ENCODE results near the gene IL1R1.

Gene IL1R1

GRCh38 chr2:102204638-102205037 is 62.1 kb downstream of the IL1R1 start:
- TF ChIP-seq POLR2A (IDR thresholded peaks at IDR 0.05; ENCODE audit: low read depth, low read length), result no peak
- FAIRE-seq, result no peak
- no peak for DNase-seq (ENCODE audit: insufficient read length, low spot score)

GRCh38 chr2:102206666-102207341 is 64.3 kb downstream of the IL1R1 start:
- TF ChIP-seq POLR2A (IDR thresholded peaks at IDR 0.05; ENCODE audit: low read depth, low read length), result no peak
- no peak for FAIRE-seq

GRCh38 chr2:102208774-102209173 is 66.2 kb downstream of the IL1R1 start:
- DNase-seq (ENCODE audit: insufficient read length, low spot score) (no peak), FAIRE-seq (no peak)
- no peak for TF ChIP-seq POLR2A (IDR thresholded peaks at IDR 0.05; ENCODE audit: low read depth, low read length)

More at GRCh38 chr2:102206666-102207341, 64.3 kb downstream of the IL1R1 start:
- no peak for DNase-seq (ENCODE audit: insufficient read length, low spot score)

- DNase-seq (ENCODE audit: insufficient read length, low spot score) (no peak), FAIRE-seq (no peak)
Observed at GRCh38 chr2:102209474-102209873, 66.9 kb downstream of the IL1R1 start.

GRCh38 chr2:102217032-102217431 is 74.5 kb downstream of the IL1R1 start:
- DNase-seq (ENCODE audit: insufficient read length, low spot score) (no peak), FAIRE-seq (no peak)
- TF ChIP-seq POLR2A (IDR thresholded peaks at IDR 0.05; ENCODE audit: low read depth, low read length), result no peak

More at GRCh38 chr2:102209474-102209873, 66.9 kb downstream of the IL1R1 start:
- TF ChIP-seq POLR2A (IDR thresholded peaks at IDR 0.05; ENCODE audit: low read depth, low read length), result no peak

GRCh38 chr2:102224824-102225739 is 82.5 kb downstream of the IL1R1 start:
- DNase-seq (ENCODE audit: insufficient read length, low spot score) (no peak), FAIRE-seq (no peak)
- no peak for TF ChIP-seq POLR2A (IDR thresholded peaks at IDR 0.05; ENCODE audit: low read depth, low read length)

- DNase-seq (ENCODE audit: insufficient read length, low spot score), result no peak
- no peak for TF ChIP-seq POLR2A (IDR thresholded peaks at IDR 0.05; ENCODE audit: low read depth, low read length)
- no peak for FAIRE-seq
Observed at GRCh38 chr2:102226171-102226570, 83.6 kb downstream of the IL1R1 start.

GRCh38 chr2:102226612-102227391 is 84.3 kb downstream of the IL1R1 start:
- FAIRE-seq, result no peak
- TF ChIP-seq POLR2A (IDR thresholded peaks at IDR 0.05; ENCODE audit: low read depth, low read length), result no peak

GRCh38 chr2:102229141-102229769 is 86.7 kb downstream of the IL1R1 start:
- no peak for TF ChIP-seq POLR2A (IDR thresholded peaks at IDR 0.05; ENCODE audit: low read depth, low read length)
- DNase-seq (ENCODE audit: insufficient read length, low spot score) (no peak), FAIRE-seq (no peak)

More at GRCh38 chr2:102226612-102227391, 84.3 kb downstream of the IL1R1 start:
- DNase-seq (ENCODE audit: insufficient read length, low spot score), result no peak
